IMR-90 (cell line): ENCODE measurements around the gene CDK14. TPM values are rescaled to one million over a fixed set of nuclear protein-coding genes. Genes with fewer than 3 reads are reported as not detected.

ENCODE experiments used
- ATAC-seq: fragments of 200-7000 bp; cut with Tn5 transposase; 2 replicates; pipeline ENCODE4 v1.9.1; 2020; ENCODE audit warnings: low read depth, mild to moderate bottlenecking, moderate library complexity
- BruUV-seq: library from RNA; stranded (reverse); fragments of 400-500 nt; replicated peaks from 2 replicates; lab custom pipeline; 2021; lab: Mats Ljungman, UMichigan
- CTCF ChIA-PET: fragments of 300-600 bp; formaldehyde crosslinking; extraction: SDS; loops from one replicate; lab custom pipeline; 2021; ENCODE audit warnings: antibody characterized with exemption; lab: Yijun Ruan, JAX
- POLR2A ChIA-PET: fragments of 300-600 bp; sonication (Branson Sonifier 250); formaldehyde crosslinking; loops from one replicate; lab custom pipeline; 2022; ENCODE audit warnings: antibody characterized with exemption; ENCODE audit not compliant: unreplicated experiment; lab: Charles Lee
- DNase-seq: peaks from one replicate; pipeline ENCODE4 v3.0.0; 2013
- H2AFZ ChIP-seq: replicated peaks from 2 replicates; pipeline ENCODE3; 2013; ENCODE audit warnings: low read length, mild to moderate bottlenecking; ENCODE audit not compliant: poor library complexity
- H2AK5ac ChIP-seq: 2 replicates; pipeline ENCODE4 v1.6.1; 2013; ENCODE audit warnings: low read depth, low read length, inconsistent platforms
- H2AK9ac ChIP-seq: replicated peaks from 2 replicates; pipeline ENCODE3; 2013; ENCODE audit warnings: mild to moderate bottlenecking, low read depth, low read length, moderate library complexity; ENCODE audit not compliant: poor library complexity
- H2BK120ac ChIP-seq: 2 replicates; pipeline ENCODE4 v1.6.1; 2013; ENCODE audit warnings: low read depth, low read length, inconsistent platforms
- H2BK15ac ChIP-seq: 3 replicates; pipeline ENCODE4 v1.6.1; 2013; ENCODE audit warnings: low read depth, low read length, inconsistent platforms
- H2BK20ac ChIP-seq: 2 replicates; pipeline ENCODE4 v1.6.1; 2013; ENCODE audit warnings: low read depth, mild to moderate bottlenecking, inconsistent platforms, low read length, moderate library complexity
- H2BK5ac ChIP-seq: 2 replicates; pipeline ENCODE4 v1.6.1; 2013; ENCODE audit warnings: mild to moderate bottlenecking, low read depth, low read length, inconsistent platforms; ENCODE audit not compliant: poor library complexity, severe bottlenecking
- H3K14ac ChIP-seq: replicated peaks from 2 replicates; pipeline ENCODE4 v1.6.1; 2013; ENCODE audit warnings: low read depth, low read length, inconsistent platforms
- H3K18ac ChIP-seq: 2 replicates; pipeline ENCODE4 v1.6.1; 2013; ENCODE audit warnings: low read depth, low read length, control low read depth
- H3K23ac ChIP-seq: 2 replicates; pipeline ENCODE4 v1.6.1; 2013; ENCODE audit warnings: low read depth, low read length, inconsistent platforms
- H3K27ac ChIP-seq: 2 replicates; pipeline ENCODE4 v1.5.1; 2013; ENCODE audit warnings: mild to moderate bottlenecking, control low read depth, low read length; ENCODE audit not compliant: insufficient read depth
- H3K27me3 ChIP-seq: 2 replicates; pipeline ENCODE4 v1.6.1; 2013; ENCODE audit warnings: low read length; ENCODE audit not compliant: control insufficient read depth, insufficient read depth
- H3K36me3 ChIP-seq: 2 replicates; pipeline ENCODE4 v1.6.1; 2013; ENCODE audit warnings: low read length, mixed read lengths; ENCODE audit not compliant: control insufficient read depth, insufficient read depth
- H3K4ac ChIP-seq: 2 replicates; pipeline ENCODE4 v1.6.1; 2013; ENCODE audit warnings: low read depth, low read length, inconsistent platforms
- H3K4me1 ChIP-seq: 2 replicates; pipeline ENCODE4 v1.6.1; 2013; ENCODE audit warnings: low read length, mixed read lengths; ENCODE audit not compliant: control insufficient read depth, insufficient read depth
- H3K4me2 ChIP-seq: 2 replicates; pipeline ENCODE4 v1.6.1; 2013; ENCODE audit warnings: low read depth, mild to moderate bottlenecking, control low read depth, low read length, moderate library complexity
- H3K4me3 ChIP-seq: 2 replicates; pipeline ENCODE4 v1.5.1; 2013; ENCODE audit warnings: low read depth, mild to moderate bottlenecking, control low read depth, low read length, moderate library complexity; ENCODE audit not compliant: insufficient read depth
- H3K56ac ChIP-seq: 2 replicates; pipeline ENCODE4 v1.6.1; 2013; ENCODE audit warnings: low read length, inconsistent platforms; ENCODE audit not compliant: insufficient read depth; ENCODE audit errors: extremely low read depth
- H3K79me1 ChIP-seq, 2 experiments: 2 replicates each; pipeline ENCODE4 v1.6.1; 2013; ENCODE audit warnings: low read length in 2 of 2, inconsistent platforms in 1 of 2, low read depth in 1 of 2
- H3K9ac ChIP-seq: 2 replicates; pipeline ENCODE4 v1.6.1; 2013; ENCODE audit warnings: low read depth, low read length, control low read depth
- H3K9me1 ChIP-seq: 2 replicates; pipeline ENCODE4 v1.6.1; 2013; ENCODE audit warnings: low read length, inconsistent platforms; ENCODE audit not compliant: insufficient read depth
- H3K9me3 ChIP-seq: 2 replicates; pipeline ENCODE4 v1.6.1; 2013; ENCODE audit warnings: low read length; ENCODE audit not compliant: control insufficient read depth, insufficient read depth
- H4K20me1 ChIP-seq: 2 replicates; pipeline ENCODE4 v1.6.1; 2013; ENCODE audit warnings: low read length, inconsistent platforms; ENCODE audit not compliant: insufficient read depth
- H4K5ac ChIP-seq: 2 replicates; pipeline ENCODE4 v1.6.1; 2013; ENCODE audit warnings: mild to moderate bottlenecking, low read depth, low read length, control low read depth
- H4K8ac ChIP-seq, 2 experiments: 2 replicates each; pipeline ENCODE4 v1.6.1; 2013; ENCODE audit warnings: low read depth in 2 of 2, low read length in 2 of 2, control low read depth in 1 of 2, inconsistent platforms in 1 of 2
- H4K91ac ChIP-seq: 2 replicates; pipeline ENCODE4 v1.6.1; 2013; ENCODE audit warnings: low read depth, low read length, inconsistent platforms; ENCODE audit not compliant: insufficient read depth
- BHLHE40 ChIP-seq: fragments of 150-350 bp; IDR thresholded peaks from 2 replicates; pipeline ENCODE4 v1.6.1; 2016; ENCODE audit warnings: mild to moderate bottlenecking, low read depth, low read length
- CTCF ChIP-seq: conservative IDR thresholded peaks from 2 replicates; pipeline ENCODE4 v1.5.1; 2012; ENCODE audit warnings: mild to moderate bottlenecking, low read depth, low read length, improper control_type of control experiment
- MAZ ChIP-seq: IDR thresholded peaks from 2 replicates; pipeline ENCODE4 v1.6.1; 2012; ENCODE audit warnings: low read depth, mild to moderate bottlenecking, low read length, improper control_type of control experiment, moderate library complexity, borderline replicate concordance
- POLR2A ChIP-seq: IDR thresholded peaks from 2 replicates; pipeline ENCODE4 v1.6.1; 2012; ENCODE audit warnings: mild to moderate bottlenecking, low read depth, low read length
- RCOR1 ChIP-seq: IDR thresholded peaks from 2 replicates; pipeline ENCODE4 v1.6.1; 2012; ENCODE audit warnings: mild to moderate bottlenecking, low read length, improper control_type of control experiment; ENCODE audit not compliant: insufficient replicate concordance
- RFX5 ChIP-seq: IDR thresholded peaks from 2 replicates; pipeline ENCODE4 v1.8.0; 2012; ENCODE audit warnings: low read depth, mild to moderate bottlenecking, low read length, moderate library complexity
- WGBS, 2 experiments: methylation state at CpG; one replicate each; pipeline versions ENCODE4 v1.1.5 to v1.1.7; 2013; ENCODE audit warnings: missing lambda C conversion rate in 2 of 2; ENCODE audit not compliant: insufficient read length in 1 of 2; ENCODE audit errors: extremely low coverage in 2 of 2; 5-methylcytosine and 5-hydroxymethylcytosine counted together
- dilution Hi-C: fragments of 300-500 bp; cut with HindIII; formaldehyde crosslinking; loops from one replicate; pipeline ENCODE4 v1.14.3; 2018; ENCODE audit warnings: low sequenced_read_pairs; ENCODE audit not compliant: unreplicated experiment
- in situ Hi-C: fragments of 300-500 bp; cut with MboI; formaldehyde crosslinking; loops from 3 replicates; pipeline ENCODE4 v1.14.3; 2019; ENCODE audit warnings: low sequenced_read_pairs, inconsistent platforms, mixed read lengths
- intact Hi-C: fragments of 100-400 bp; cut with micrococcal nuclease; formaldehyde crosslinking; loops from 2 replicates; pipeline ENCODE4 v1.10.0; 2022
- polyA plus RNA-seq, 3 experiments: library from polyadenylated mRNA; depleted of rRNA; stranded (reverse); fragments of >200 nt; gene quantifications; 2 replicates each; pipeline ENCODE4 v1.2.3, GENCODE V29; 2012; ENCODE audit warnings: low replicate concordance in 1 of 3
- total RNA-seq: library from RNA; depleted of rRNA; stranded (reverse); fragments of >200 nt; gene quantifications from 2 replicates; pipeline ENCODE4 v1.2.3, GENCODE V29; 2012

Gene CDK14
- total and polyA plus RNA-seq, 2 of the 4 experiments (the other 2 are of a cell fraction) = 10.1 to 29.6 TPM

- H4K20me1 ChIP-seq = no peaks in the 10 kb centered on the region
- CTCF ChIA-PET = no interaction called here
- H3K4me3 ChIP-seq = no peak overlapping the region
- peak overlapping the region; percentile 45 for H2AK9ac ChIP-seq
- no peak overlapping the region for H3K4ac ChIP-seq
- H3K36me3 ChIP-seq = no peaks in the 10 kb centered on the region
- H4K91ac ChIP-seq = no peak overlapping the region
- H3K27ac ChIP-seq = no peak overlapping the region
- in situ Hi-C loops = no loop called here
- H2BK15ac ChIP-seq = no peak overlapping the region
- TF ChIP-seq MAZ (no peak), CTCF (no peak), BHLHE40 (no peak), POLR2A (no peak), RCOR1 (no peak), RFX5 (no peak)
- no peak overlapping the region for H2AFZ ChIP-seq
- H3K18ac ChIP-seq = no peak overlapping the region; the same call in 1 of the 2 replicates
- no peaks in the 10 kb centered on the region for H3K9me3 ChIP-seq
- H2BK20ac ChIP-seq = no peak overlapping the region
- WGBS, 2 experiments = no CpG with 5 or more reads among the region's 2 CpGs
- POLR2A ChIA-PET = no interaction called here
- intact Hi-C loops = no loop called here
- peak overlapping the region; percentile 17; the same call in 1 of the 2 replicates for H3K4me2 ChIP-seq
- DNase-seq (no peak), ATAC-seq (no peak)
- no TSS peak for BruUV-seq
- no peak overlapping the region for H3K23ac ChIP-seq
- H3K9ac ChIP-seq = no peak overlapping the region
- H3K14ac ChIP-seq = no peak overlapping the region
- H2BK120ac ChIP-seq = no peak overlapping the region
- H2AK5ac ChIP-seq = no peak overlapping the region
- peak overlapping the region; percentile 69; the same call in 1 of the 2 replicates for H4K5ac ChIP-seq
- no peaks in the 10 kb centered on the region for H3K27me3 ChIP-seq
- H3K4me1 ChIP-seq = peaks cover 6% of the 10 kb centered on the region
- no peak overlapping the region for H4K8ac ChIP-seq
- H2BK5ac ChIP-seq = no peak overlapping the region
- H3K9me1 ChIP-seq = no peaks in the 10 kb centered on the region
- dilution Hi-C loops = no loop called here
- H3K56ac ChIP-seq = no peak overlapping the region
- no peaks in the 10 kb centered on the region for H3K79me1 ChIP-seq
Observed at GRCh38 chr7:91050677-91051076, 454.6 kb downstream of the CDK14 start.
